SK-N-SH treated with all-trans-retinoic acid at 6 μM for 48 hours (cell line): ENCODE measurements around the gene WDFY2.
"Not testable (repeated sequence)": the region's sequence is repeated elsewhere in the genome, so short reads cannot be mapped to it uniquely, and the experiment has no call there.

Source experiments
- BACH2 ChIP-seq: fragments of 250-450 bp; sonication (Bioruptor Pico); IDR thresholded peaks from 2 replicates; pipeline ENCODE4 v1.9.0; 2021; ENCODE audit warnings: mild to moderate bottlenecking, borderline replicate concordance
- CREB5 ChIP-seq: fragments of 250-450 bp; sonication (Bioruptor Pico); IDR thresholded peaks from 2 replicates; pipeline ENCODE4 v1.5.1; 2020; ENCODE audit warnings: low read depth, mild to moderate bottlenecking, moderate library complexity
- ESRRG ChIP-seq: fragments of 250-450 bp; sonication (Bioruptor Pico); IDR thresholded peaks from 2 replicates; pipeline ENCODE4 v1.6.1; 2021; ENCODE audit warnings: mild to moderate bottlenecking
- PATZ1 ChIP-seq: fragments of 250-450 bp; sonication (Bioruptor Pico); IDR thresholded peaks from 2 replicates; pipeline ENCODE4 v1.8.0; 2020; ENCODE audit warnings: mild to moderate bottlenecking, moderate library complexity, borderline replicate concordance
- RARB ChIP-seq: fragments of 250-450 bp; sonication (Bioruptor Pico); IDR thresholded peaks from 2 replicates; pipeline ENCODE4 v1.8.0; 2021; ENCODE audit warnings: mild to moderate bottlenecking, moderate library complexity
- TSHZ2 ChIP-seq: fragments of 250-450 bp; sonication (Bioruptor Pico); IDR thresholded peaks from 2 replicates; pipeline ENCODE4 v1.5.0; 2020; ENCODE audit warnings: mild to moderate bottlenecking, moderate library complexity
- ZFP3 ChIP-seq: fragments of 250-450 bp; sonication (Bioruptor Pico); IDR thresholded peaks from 2 replicates; pipeline ENCODE4 v1.5.0; 2020; ENCODE audit warnings: mild to moderate bottlenecking, moderate library complexity
- ZFP30 ChIP-seq: fragments of 450-650 bp; formaldehyde crosslinking; IDR thresholded peaks from 2 replicates; pipeline ENCODE4 v1.5.0; 2022; ENCODE audit warnings: mild to moderate bottlenecking, moderate library complexity
- ZNF565 ChIP-seq: fragments of 450-650 bp; formaldehyde crosslinking; conservative IDR thresholded peaks from 2 replicates; pipeline ENCODE4 v1.5.0; 2020; ENCODE audit warnings: low read depth, mild to moderate bottlenecking, moderate library complexity
- TF ChIP-seq, protein P1 (sequence below): fragments of 250-450 bp; sonication (Bioruptor Pico); IDR thresholded peaks from 2 replicates; pipeline ENCODE4 v1.8.0; 2021; ENCODE audit warnings: low read depth, mild to moderate bottlenecking, moderate library complexity, borderline replicate concordance

- not testable (repeated sequence) for TF ChIP-seq BACH2 (CRISPR knock-in tag); TSHZ2; ZFP30 (CRISPR knock-in tag); RARB (CRISPR knock-in tag); PATZ1 (CRISPR knock-in tag); ESRRG (CRISPR knock-in tag); ZFP3; ZNF565; CREB5 (CRISPR knock-in tag)
- TF ChIP-seq, protein P1, sequence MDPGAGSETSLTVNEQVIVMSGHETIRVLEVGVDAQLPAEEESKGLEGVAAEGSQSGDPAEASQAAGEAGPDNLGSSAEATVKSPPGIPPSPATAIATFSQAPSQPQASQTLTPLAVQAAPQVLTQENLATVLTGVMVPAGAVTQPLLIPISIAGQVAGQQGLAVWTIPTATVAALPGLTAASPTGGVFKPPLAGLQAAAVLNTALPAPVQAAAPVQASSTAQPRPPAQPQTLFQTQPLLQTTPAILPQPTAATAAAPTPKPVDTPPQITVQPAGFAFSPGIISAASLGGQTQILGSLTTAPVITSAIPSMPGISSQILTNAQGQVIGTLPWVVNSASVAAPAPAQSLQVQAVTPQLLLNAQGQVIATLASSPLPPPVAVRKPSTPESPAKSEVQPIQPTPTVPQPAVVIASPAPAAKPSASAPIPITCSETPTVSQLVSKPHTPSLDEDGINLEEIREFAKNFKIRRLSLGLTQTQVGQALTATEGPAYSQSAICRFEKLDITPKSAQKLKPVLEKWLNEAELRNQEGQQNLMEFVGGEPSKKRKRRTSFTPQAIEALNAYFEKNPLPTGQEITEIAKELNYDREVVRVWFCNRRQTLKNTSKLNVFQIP (CRISPR knock-in tag) = not testable (repeated sequence)
These were observed 56.4 kb downstream of the WDFY2 start for GRCh38 chr13:51640696-51641095.
